HepG2 (cell line): ENCODE data around the gene ZCCHC17. TPM values are rescaled to one million over a fixed set of nuclear protein-coding genes. Genes with fewer than 3 reads are reported as not detected.

Experiments
- AGO2 ChIP-seq: fragments of 200-400 bp; formaldehyde crosslinking; optimal IDR thresholded peaks from 2 replicates; pipeline ENCODE3; 2017; ENCODE audit warnings: mild to moderate bottlenecking, low read depth, low read length, moderate library complexity
- AKAP8 ChIP-seq: sonication (generic); formaldehyde crosslinking; IDR thresholded peaks from 2 replicates; pipeline ENCODE4 v1.5.1; 2020; ENCODE audit warnings: mild to moderate bottlenecking, missing genetic modification reagents
- BCL6 ChIP-seq: IDR thresholded peaks from 2 replicates; pipeline ENCODE4 v1.6.1; 2016; ENCODE audit warnings: missing genetic modification reagents, missing compliant biosample characterization
- FOXK1 ChIP-seq: sonication (generic); formaldehyde crosslinking; IDR thresholded peaks from 2 replicates; pipeline ENCODE4 v1.4.0; 2020; ENCODE audit warnings: low read depth, missing genetic modification reagents, borderline replicate concordance
- HCFC1 ChIP-seq: fragments of 150-350 bp; IDR thresholded peaks from 2 replicates; pipeline ENCODE4 v1.6.1; 2014; ENCODE audit warnings: low read depth, low read length
- MATR3 ChIP-seq: sonication (generic); formaldehyde crosslinking; IDR thresholded peaks from 2 replicates; pipeline ENCODE4 v1.4.0; 2020; ENCODE audit warnings: missing genetic modification reagents
- MXD3 ChIP-seq: IDR thresholded peaks from 2 replicates; pipeline ENCODE4 v1.6.1; 2016; ENCODE audit warnings: mild to moderate bottlenecking, missing biosample characterization, missing genetic modification reagents
- TFDP2 ChIP-seq: sonication (generic); formaldehyde crosslinking; IDR thresholded peaks from 2 replicates; pipeline ENCODE4 v1.4.0; 2020; ENCODE audit warnings: missing genetic modification reagents
- ZFP90 ChIP-seq: sonication (generic); formaldehyde crosslinking; IDR thresholded peaks from 2 replicates; pipeline ENCODE4 v1.8.0; 2022; ENCODE audit warnings: missing genetic modification reagents, mild to moderate bottlenecking, inconsistent platforms, borderline replicate concordance
- ZFP91 ChIP-seq: sonication (generic); formaldehyde crosslinking; IDR thresholded peaks from 2 replicates; pipeline ENCODE4 v1.9.0; 2022; ENCODE audit warnings: missing genetic modification reagents, mild to moderate bottlenecking, borderline replicate concordance
- ZNF318 ChIP-seq: sonication (generic); formaldehyde crosslinking; IDR thresholded peaks from 2 replicates; pipeline ENCODE4 v1.4.0; 2020; ENCODE audit warnings: mild to moderate bottlenecking, missing genetic modification reagents
- ZNF550 ChIP-seq: sonication (generic); formaldehyde crosslinking; IDR thresholded peaks from 2 replicates; pipeline ENCODE4 v1.4.0; 2020; ENCODE audit warnings: mild to moderate bottlenecking, missing genetic modification reagents, borderline replicate concordance
- ZNF589 ChIP-seq: sonication (generic); formaldehyde crosslinking; conservative IDR thresholded peaks from 2 replicates; pipeline ENCODE4 v1.8.0; 2022; ENCODE audit warnings: mild to moderate bottlenecking, moderate library complexity, missing genetic modification reagents
- ZNF597 ChIP-seq: sonication (generic); formaldehyde crosslinking; IDR thresholded peaks from 2 replicates; pipeline ENCODE4 v1.5.0; 2020; ENCODE audit warnings: missing genetic modification reagents
- ZSCAN31 ChIP-seq: sonication (generic); formaldehyde crosslinking; IDR thresholded peaks from 2 replicates; pipeline ENCODE4 v1.5.0; 2020; ENCODE audit warnings: low read depth, mild to moderate bottlenecking, missing genetic modification reagents
- polyA plus RNA-seq, 8 experiments: library from polyadenylated mRNA; depleted of rRNA in 3 of 8; stranded (reverse) in 7 of 8; unstranded in 1 of 8; fragments of >200 nt; fragmentation: Illumina TruSeq in 4 of 8; extraction: Trizol in 4 of 8; gene quantifications; 2 replicates each; pipeline versions ENCODE4 v1.2.1 to v1.2.3, GENCODE V29; 2011 to 2016; ENCODE audit warnings: low read depth in 4 of 8, missing spikeins in 1 of 8, mixed read lengths in 1 of 8; ENCODE audit not compliant: insufficient read depth in 1 of 8
- total RNA-seq, 5 experiments: library from RNA; depleted of rRNA; stranded (reverse); fragments of >200 nt; fragmentation: Illumina TruSeq; extraction: Trizol; gene quantifications; 2 replicates each; pipeline ENCODE4 v1.2.3, GENCODE V29; 2016; ENCODE audit warnings: low read depth in 1 of 5

The ZCCHC17 gene
- total and polyA plus RNA-seq, 2 of the 13 experiments (the other 11 are each of a cell fraction or from before 2014, with no cell fraction given) = 20.5 to 53.0 TPM

- TF ChIP-seq ZFP91 (CRISPR knock-in tag) (0 out of 2 replicates have a peak, but pooled peaks have one; percentile 48), HCFC1 (no peak), ZFP90 (CRISPR knock-in tag) (no peak), MATR3 (no peak), AKAP8 (CRISPR knock-in tag) (no peak), FOXK1 (CRISPR knock-in tag) (no peak), ZSCAN31 (CRISPR knock-in tag) (no peak), ZNF597 (CRISPR knock-in tag) (no peak), MXD3 (CRISPR knock-in tag) (0 out of 2 replicates have a peak, but pooled peaks have one; percentile 10), BCL6 (CRISPR knock-in tag) (no peak), ZNF589 (CRISPR knock-in tag) (no peak), TFDP2 (CRISPR knock-in tag) (0 out of 2 replicates have a peak, but pooled peaks have one; percentile 19), ZNF318 (CRISPR knock-in tag) (0 out of 2 replicates have a peak, but pooled peaks have one; percentile 54), AGO2 (peak; percentile 40), ZNF550 (CRISPR knock-in tag) (no peak)
These were observed 116.7 kb downstream of the ZCCHC17 start (continued) for GRCh38 chr1:31413405-31414001.
